ENCODE measurements around the gene TNXB.

Gene TNXB

DNA sequence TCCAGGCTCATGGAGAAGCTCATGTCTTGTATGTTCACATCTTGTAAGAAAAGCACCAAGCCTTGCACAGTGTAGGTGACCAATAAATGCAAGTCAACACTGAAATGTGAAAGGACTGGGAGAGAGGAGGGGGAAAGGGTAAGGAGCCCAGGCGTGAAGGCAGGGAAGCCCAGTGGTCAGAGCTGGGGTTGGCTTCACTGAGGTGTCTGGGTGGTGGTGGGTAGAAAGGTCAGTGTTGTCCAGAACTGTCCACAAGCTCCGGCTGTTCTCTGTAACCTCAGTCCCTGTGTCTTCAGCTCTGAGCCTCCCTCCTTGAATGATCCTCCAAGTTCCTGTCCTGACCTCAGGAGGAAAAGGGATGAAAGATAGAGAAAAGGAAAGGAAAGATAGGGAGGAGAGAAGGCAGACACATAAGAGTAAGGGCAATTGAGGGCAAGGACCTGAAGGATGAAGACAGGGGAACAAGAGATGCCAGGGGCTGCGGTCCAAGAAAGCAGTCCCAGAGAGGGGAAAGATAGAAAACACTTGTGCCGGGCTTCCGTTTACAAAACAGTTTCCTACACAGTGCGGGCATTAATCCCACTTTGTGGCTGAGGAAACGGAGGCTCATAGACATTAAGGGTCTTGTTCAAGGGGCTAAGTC is 2.4 kb upstream of the TNXB start:
- TF ChIP-seq, protein P1, sequence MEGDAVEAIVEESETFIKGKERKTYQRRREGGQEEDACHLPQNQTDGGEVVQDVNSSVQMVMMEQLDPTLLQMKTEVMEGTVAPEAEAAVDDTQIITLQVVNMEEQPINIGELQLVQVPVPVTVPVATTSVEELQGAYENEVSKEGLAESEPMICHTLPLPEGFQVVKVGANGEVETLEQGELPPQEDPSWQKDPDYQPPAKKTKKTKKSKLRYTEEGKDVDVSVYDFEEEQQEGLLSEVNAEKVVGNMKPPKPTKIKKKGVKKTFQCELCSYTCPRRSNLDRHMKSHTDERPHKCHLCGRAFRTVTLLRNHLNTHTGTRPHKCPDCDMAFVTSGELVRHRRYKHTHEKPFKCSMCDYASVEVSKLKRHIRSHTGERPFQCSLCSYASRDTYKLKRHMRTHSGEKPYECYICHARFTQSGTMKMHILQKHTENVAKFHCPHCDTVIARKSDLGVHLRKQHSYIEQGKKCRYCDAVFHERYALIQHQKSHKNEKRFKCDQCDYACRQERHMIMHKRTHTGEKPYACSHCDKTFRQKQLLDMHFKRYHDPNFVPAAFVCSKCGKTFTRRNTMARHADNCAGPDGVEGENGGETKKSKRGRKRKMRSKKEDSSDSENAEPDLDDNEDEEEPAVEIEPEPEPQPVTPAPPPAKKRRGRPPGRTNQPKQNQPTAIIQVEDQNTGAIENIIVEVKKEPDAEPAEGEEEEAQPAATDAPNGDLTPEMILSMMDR (IDR thresholded peaks at IDR 0.05; ENCODE audit: low read depth, low read length) = no peak
- no peak for TF ChIP-seq EZH2phosphoT487 (IDR thresholded peaks at IDR 0.05; ENCODE audit: low read depth)
- H2AFZ ChIP-seq (ENCODE audit: low read depth, low read length) = no peak overlapping the region
- H3K9ac ChIP-seq (ENCODE audit: low read length) = no peak overlapping the region

DNA sequence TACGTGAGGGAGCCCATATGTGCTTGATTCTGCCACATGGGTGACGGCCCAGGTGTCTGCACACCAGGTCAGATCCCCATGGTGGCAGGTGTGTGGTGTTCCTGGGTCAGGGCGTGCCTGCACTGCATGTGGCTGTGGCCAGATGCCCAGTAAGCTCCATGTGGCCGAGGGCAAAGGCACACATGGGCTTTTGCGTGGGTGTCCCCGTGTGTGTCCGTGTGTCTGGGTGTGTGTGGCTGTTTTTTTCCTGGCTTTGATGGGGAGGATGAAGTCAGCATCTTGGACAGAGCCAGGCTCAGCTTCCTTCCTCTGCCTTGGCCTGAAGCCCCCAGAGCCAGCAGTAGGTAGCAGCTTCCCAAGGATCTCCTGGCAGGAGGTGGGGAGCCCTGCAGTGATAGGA is 1.5 kb upstream of the TNXB start:
- H3K27me3 ChIP-seq (ENCODE audit: low read depth, low read length) = no peaks in the 10 kb centered on the region
- H3K79me2 ChIP-seq (ENCODE audit: low read length) = no peaks in the 10 kb centered on the region
- TF ChIP-seq, protein P1 (IDR thresholded peaks at IDR 0.05; ENCODE audit: low read depth, low read length) = no peak
- no peak for TF ChIP-seq EZH2phosphoT487 (IDR thresholded peaks at IDR 0.05; ENCODE audit: low read depth)
- no peaks in the 10 kb centered on the region for H3K9me3 ChIP-seq (ENCODE audit: insufficient read depth, low read length)
- no peaks in the 10 kb centered on the region for H4K20me1 ChIP-seq (ENCODE audit: insufficient read depth, low read length)
- H3K4me2 ChIP-seq (ENCODE audit: low read length) = no peak overlapping the region
- H3K27ac ChIP-seq (ENCODE audit: low read length) = no peak overlapping the region
- H3K9ac ChIP-seq (ENCODE audit: low read length) = no peak overlapping the region
- H3K36me3 ChIP-seq (replicated peaks; ENCODE audit: low read depth, low read length) = no peaks in the 10 kb centered on the region
- H3K4me3 ChIP-seq (ENCODE audit: low read length) = no peak overlapping the region
- no peak overlapping the region for H2AFZ ChIP-seq (ENCODE audit: low read depth, low read length)
- no peaks in the 10 kb centered on the region for H3K4me1 ChIP-seq (ENCODE audit: low read length)

More for the DNA sequence above, 2.4 kb upstream of the TNXB start:
- H3K79me2 ChIP-seq (ENCODE audit: low read length) = no peaks in the 10 kb centered on the region
- H3K4me1 ChIP-seq (ENCODE audit: low read length) = no peaks in the 10 kb centered on the region
- no peaks in the 10 kb centered on the region for H4K20me1 ChIP-seq (ENCODE audit: insufficient read depth, low read length)
- H3K36me3 ChIP-seq (replicated peaks; ENCODE audit: low read depth, low read length) = peaks cover 1% of the 10 kb centered on the region
- H3K4me3 ChIP-seq (ENCODE audit: low read length) = no peak overlapping the region
- no peak overlapping the region for H3K4me2 ChIP-seq (ENCODE audit: low read length)
- no peaks in the 10 kb centered on the region for H3K27me3 ChIP-seq (ENCODE audit: low read depth, low read length)
- H3K9me3 ChIP-seq (ENCODE audit: insufficient read depth, low read length) = no peaks in the 10 kb centered on the region
- H3K27ac ChIP-seq (ENCODE audit: low read length) = no peak overlapping the region

DNA sequence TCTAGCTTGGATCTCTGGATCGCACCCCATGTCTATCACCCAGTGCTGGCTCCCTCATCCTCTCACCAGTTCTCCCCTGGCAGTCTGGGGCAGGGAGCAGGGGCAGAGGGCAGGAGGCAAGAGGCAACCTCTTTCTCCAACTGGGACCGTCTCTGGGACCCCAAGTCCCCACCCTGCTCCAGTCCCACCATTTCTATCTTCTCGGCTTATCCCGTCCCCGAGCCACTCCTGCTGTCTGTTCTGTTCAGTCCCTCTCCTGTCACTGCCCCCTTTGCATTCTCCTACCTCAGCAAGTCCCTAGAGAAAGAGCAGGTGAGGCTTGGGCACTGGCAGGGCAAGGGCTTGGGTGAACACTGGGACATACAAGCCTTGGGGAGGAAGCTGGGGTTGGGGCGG is 625 bp upstream of the TNXB start:
- no peaks in the 10 kb centered on the region for H3K27me3 ChIP-seq (ENCODE audit: low read depth, low read length)
- no peaks in the 10 kb centered on the region for H4K20me1 ChIP-seq (ENCODE audit: insufficient read depth, low read length)
- H3K4me2 ChIP-seq (ENCODE audit: low read length) = no peak overlapping the region
- H3K4me1 ChIP-seq (ENCODE audit: low read length) = no peaks in the 10 kb centered on the region
- H3K4me3 ChIP-seq (ENCODE audit: low read length) = no peak overlapping the region
- H3K9ac ChIP-seq (ENCODE audit: low read length) = no peak overlapping the region
- no peaks in the 10 kb centered on the region for H3K79me2 ChIP-seq (ENCODE audit: low read length)
- TF ChIP-seq, protein P1 (IDR thresholded peaks at IDR 0.05; ENCODE audit: low read depth, low read length) = no peak
- H3K36me3 ChIP-seq (replicated peaks; ENCODE audit: low read depth, low read length) = no peaks in the 10 kb centered on the region
- no peak overlapping the region for H3K27ac ChIP-seq (ENCODE audit: low read length)
- H2AFZ ChIP-seq (ENCODE audit: low read depth, low read length) = no peak overlapping the region
- H3K9me3 ChIP-seq (ENCODE audit: insufficient read depth, low read length) = no peaks in the 10 kb centered on the region

DNA sequence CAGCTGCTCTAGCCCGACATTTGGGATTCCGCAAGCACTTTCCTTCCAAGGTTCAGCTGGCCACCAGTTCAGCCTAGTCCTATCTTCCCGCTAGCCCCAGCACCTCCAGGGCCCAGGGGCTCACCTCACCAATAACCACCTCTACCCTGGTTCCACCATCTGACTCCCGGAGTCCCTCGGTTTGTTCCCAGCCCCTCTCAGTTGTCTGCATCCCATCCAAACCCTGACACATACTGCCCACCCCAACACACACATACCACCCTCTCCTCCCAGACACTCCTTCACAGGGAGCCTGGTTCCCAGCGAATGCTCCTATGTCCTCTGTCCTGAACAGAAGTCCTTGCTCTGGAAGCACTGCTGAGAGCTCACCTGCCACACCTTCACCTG is 418 bp downstream of the TNXB start:
- no peaks in the 10 kb centered on the region for H3K4me1 ChIP-seq (ENCODE audit: low read length)
- TF ChIP-seq EZH2phosphoT487 (IDR thresholded peaks at IDR 0.05; ENCODE audit: low read depth) = no peak
- TF ChIP-seq, protein P1 (IDR thresholded peaks at IDR 0.05; ENCODE audit: low read depth, low read length) = no peak
- no peaks in the 10 kb centered on the region for H3K9me3 ChIP-seq (ENCODE audit: insufficient read depth, low read length)
- no peak overlapping the region for H3K9ac ChIP-seq (ENCODE audit: low read length)
- no peaks in the 10 kb centered on the region for H4K20me1 ChIP-seq (ENCODE audit: insufficient read depth, low read length)
- H3K4me2 ChIP-seq (ENCODE audit: low read length) = no peak overlapping the region
- H2AFZ ChIP-seq (ENCODE audit: low read depth, low read length) = no peak overlapping the region
- no peaks in the 10 kb centered on the region for H3K79me2 ChIP-seq (ENCODE audit: low read length)
- no peaks in the 10 kb centered on the region for H3K27me3 ChIP-seq (ENCODE audit: low read depth, low read length)
- H3K36me3 ChIP-seq (replicated peaks; ENCODE audit: low read depth, low read length) = no peaks in the 10 kb centered on the region
- H3K4me3 ChIP-seq (ENCODE audit: low read length) = no peak overlapping the region
- H3K27ac ChIP-seq (ENCODE audit: low read length) = no peak overlapping the region

Data from OCI-LY3 (cell line).